DMS79 (cell line): ENCODE data around the gene KAT2A.

Source experiments
- DNase-seq: peaks from one replicate; lab custom pipeline; 2025; lab: John Stamatoyannopoulos, UW

The KAT2A gene

DNA sequence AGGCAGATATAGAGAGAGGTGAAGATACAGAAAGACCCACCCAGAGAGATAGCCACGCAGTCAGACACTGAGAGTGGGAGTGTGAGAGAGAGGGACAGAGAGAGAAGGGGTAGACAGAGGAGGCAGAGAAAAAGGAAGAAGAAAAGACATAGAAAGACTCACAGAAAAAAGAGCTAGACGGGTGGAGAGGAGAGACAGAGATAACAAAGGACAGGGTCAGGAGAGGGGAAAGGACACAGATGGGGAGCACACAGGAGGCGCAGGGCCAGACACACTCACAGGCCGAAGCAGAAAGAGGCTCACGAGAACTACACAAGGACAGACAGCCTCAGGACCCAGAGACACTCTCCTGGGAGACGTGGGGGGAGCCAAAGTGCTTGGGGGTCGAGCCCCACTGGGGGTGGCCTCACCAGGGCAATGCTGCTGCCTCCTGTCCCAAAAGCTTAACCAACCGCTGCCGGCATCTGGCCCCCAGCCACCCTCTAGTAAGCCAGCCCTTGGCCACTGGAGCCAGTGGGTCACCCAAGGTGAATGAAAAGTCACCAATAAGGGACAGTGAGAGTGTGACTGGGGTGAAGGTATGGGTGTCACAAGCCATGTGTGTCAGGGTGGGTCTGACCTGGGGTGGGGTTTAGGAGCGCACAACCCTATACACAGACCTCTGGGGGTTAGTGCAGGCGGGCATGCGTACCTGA lies 26.6 kb downstream of the KAT2A start:
- DNase-seq, result no peak

DNA sequence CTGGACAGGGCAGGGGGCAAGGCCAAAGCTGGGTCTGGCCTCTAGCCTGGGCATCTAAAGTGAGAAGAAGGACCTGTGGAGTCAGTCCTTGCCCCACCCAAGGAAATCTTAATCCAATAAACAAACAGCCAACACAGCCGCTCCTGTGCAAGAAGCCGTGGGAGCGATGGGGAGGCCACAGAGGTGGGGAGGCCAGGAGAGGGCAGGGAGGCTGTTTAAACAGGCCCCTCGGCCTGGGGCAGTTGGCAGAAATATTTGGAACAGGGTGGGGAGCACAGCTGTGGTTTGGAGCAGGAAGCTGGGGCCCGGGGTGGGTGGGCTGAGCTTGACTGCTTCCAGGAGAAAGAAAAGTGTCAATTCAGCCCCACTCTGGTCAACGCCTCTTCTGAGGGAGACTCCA lies 28.2 kb downstream of the KAT2A start:
- DNase-seq, result no peak

DNA sequence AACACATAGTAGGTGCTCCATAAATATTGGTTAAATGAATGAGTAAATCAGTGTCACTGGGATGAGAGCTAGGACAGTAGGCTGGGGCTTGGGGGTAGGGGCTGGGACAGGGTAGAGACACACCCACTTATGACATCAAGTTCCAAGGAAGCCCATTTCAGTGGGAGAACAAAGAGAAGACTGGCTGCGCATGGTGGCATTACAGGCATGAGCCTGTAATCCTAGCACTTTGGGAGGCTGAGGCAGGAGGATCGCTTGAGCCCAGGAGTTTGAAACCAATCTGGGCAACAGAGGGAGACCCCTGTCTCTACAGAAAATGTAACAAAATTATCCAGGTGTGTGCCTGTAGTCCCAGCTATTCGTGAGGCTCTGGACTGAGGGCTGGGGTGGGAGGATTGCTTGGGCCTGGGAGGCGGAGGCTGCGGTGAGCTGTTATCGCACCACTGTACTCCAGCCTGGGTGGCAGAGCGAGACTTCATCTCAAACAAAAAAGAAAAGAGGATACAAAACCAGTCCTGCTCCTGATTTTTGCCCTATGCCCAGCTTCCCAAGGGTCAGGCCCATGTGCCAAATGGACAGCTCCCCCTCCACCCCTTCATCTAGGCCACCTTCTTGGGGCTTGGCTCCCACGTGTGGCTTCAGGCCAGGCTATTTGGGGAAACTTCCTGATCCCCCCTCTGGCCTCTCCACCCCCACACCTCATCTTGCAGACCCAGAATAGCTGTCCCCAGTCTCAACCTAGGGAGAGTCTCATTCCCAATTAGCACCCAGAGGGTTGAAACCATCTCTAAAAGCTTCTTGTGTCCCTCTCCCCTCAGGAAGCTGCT lies 30.0 kb downstream of the KAT2A start:
- DNase-seq, result no peak

GRCh38 chr17:42088736-42089135 lies 32.4 kb downstream of the KAT2A start:
- DNase-seq, result no peak

GRCh38 chr17:42087736-42088705 lies 33.1 kb downstream of the KAT2A start:
- DNase-seq, result no peak

GRCh38 chr17:42087042-42087701 lies 34.0 kb downstream of the KAT2A start:
- DNase-seq, result no peak

- DNase-seq, result no peak
Observed at GRCh38 chr17:42081516-42082129, 39.5 kb downstream of the KAT2A start.

- DNase-seq, result no peak
Observed at GRCh38 chr17:42079541-42079940, 41.6 kb downstream of the KAT2A start.

- no peak for DNase-seq
Observed at GRCh38 chr17:42078396-42079043, 42.6 kb downstream of the KAT2A start.

DNA sequence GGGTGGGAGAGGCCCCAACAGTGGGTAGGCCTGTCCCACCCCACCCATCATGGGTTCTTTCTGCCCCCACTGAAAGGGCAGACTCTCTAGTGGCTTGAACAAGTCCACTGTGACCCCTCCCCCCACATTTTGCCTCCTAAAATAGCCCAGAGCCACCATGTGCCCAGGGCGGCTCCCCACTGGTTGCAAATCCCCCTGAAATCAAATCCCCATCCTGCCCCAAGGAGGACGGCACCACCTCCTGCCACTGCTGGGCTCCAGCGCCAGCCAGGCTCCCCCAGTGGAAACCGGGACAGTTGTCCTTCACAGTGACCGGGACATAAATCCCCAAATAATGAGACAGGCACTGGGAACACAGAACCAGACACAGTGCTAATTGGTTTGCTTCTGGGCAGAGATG lies 43.4 kb downstream of the KAT2A start:
- DNase-seq, result no peak

- DNase-seq, result no peak
Observed at GRCh38 chr17:42076797-42077559, 44.2 kb downstream of the KAT2A start.

GRCh38 chr17:42075789-42076188 lies 45.4 kb downstream of the KAT2A start:
- DNase-seq, result no peak

DNA sequence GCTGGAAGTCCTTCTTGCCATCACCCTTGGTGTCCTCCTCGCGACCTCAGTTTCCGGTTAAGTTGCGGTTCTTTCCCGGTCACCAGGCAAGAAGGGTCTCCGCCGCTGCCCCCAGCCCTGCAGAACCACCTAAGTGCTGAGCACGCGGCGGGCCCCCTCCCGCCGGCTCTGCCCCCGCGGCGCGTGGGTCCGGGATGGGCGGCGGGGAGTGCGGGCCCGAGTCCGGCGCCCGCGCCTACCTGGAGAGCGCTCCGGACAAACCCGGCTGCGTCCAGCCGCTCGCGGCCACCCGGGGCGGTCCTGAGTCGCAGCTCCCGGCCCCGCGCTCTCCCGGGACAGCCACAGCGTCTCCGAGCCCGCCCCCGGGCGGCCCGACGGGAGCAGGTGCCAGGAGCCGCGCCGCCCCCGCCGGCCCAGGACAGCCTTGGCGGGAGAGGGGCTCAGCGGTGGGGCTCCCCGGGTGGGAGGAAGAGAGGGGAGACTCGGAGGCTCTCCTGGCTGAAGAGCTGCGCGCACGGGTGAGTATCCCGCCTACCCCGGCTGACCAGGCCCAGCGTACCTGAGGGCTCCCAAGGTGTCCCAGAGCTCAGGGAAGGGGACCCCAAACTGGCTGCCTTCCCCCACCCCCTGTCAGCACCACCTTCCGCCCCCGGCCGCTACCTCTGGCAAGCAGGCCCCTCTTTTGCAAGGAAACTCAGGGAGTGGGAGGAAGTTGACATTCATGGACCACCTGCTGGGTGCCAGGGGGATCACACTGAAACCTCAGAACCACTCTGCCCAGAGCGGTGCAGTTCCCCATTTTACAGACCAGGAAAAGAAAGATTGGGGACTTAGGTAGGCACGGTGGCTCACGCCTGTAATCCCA lies 48.6 kb downstream of the KAT2A start:
- DNase-seq, result no peak

DNA sequence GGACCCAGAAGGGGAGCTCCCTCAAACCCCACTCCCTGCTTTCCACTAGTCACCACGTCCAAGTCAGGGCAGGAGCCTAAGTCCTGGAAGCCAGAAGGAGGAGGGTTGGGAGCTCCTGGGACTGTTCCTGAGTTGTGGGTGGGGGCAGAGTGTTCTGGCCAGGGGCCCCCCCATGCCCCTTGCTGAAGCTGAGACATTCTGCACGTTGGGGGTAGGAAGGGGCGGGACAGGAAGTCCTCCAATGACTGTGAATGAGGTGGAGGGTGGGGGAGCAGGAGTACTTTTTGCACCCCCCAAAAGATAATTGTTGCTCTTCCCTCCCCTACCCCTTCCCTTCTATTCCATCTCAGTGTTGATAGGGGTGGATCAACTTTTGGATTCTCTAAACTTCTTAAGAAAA lies 49.4 kb downstream of the KAT2A start:
- DNase-seq, result no peak

DNA sequence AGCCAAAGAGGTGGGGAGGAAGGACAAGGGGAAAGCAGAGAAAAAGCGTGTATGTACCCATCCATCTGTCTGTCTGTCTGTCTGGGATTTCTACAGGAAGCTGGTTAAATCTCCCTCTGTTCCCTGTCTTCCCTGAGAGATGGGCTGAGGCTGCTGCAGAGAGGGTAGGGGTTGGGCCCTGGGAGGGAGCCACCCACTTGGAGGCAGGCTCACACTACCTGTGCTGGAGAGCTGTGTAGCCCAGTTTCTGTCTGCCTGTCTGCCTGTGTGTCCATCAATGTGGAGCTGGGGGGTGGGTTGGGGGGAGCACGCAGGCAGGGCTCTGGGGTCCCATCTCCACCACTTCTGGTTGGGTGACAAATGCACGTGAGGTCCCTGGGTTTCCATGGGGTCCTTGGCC lies 52.2 kb downstream of the KAT2A start:
- no peak for DNase-seq

DNA sequence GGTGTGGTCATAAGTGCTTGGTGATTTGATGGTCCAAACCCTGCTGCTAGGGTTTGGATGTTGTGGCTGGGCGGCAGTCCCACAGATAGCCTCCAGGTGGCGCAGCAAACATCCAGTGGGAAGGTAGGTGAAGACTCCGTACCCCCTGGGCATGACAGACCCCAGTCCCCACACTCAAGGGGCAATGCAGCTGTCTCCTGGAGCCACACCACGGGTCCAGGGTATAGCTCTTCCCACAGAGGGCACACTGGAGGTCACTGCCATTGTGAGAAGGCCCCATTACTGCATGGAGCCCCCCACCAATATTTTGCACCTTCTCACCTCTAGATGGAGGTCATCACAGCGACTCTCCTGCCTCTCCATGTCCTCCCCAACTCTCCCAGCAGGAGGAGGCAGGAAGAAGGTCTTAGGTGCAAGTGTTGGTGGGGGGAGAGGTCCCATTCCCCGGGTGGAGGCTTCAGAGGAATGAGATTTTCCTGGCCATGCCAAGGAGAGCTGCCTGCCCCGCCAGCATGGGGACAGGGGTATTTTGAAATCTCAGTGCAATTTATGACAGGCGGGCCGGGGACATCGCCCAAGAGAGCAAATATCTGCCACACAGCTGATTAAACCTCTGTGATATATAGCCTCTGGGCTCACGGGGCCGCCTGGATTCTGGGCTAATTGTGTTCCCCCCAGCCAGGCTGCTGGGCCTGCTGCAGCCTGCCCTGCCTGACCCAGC lies 53.6 kb downstream of the KAT2A start:
- no peak for DNase-seq

DNA sequence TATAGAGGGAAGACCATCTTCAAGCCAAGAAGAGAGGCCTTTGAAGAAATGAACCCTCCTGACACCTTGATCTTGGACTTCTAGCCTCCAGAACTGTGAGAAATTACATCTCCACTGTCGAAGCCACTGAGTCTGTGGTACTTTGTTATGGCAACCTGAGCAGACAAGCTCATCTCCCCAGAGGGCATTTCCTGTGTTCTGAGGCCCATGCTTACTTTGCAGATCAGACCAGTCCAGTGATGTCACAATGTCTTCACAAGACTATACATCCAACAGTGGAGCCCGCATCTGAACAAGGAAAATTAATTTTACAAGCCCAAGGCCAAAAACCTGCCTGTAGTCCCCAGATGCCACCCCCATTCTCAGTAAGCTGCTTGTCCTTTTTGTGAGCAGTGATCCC lies 56.0 kb downstream of the KAT2A start:
- no peak for DNase-seq
